HEK293 (cell line): ENCODE data around the gene TBCCD1.

Experiments used
- EGR2 ChIP-seq: fragments of 450-650 bp; formaldehyde crosslinking; IDR thresholded peaks from 2 replicates; pipeline ENCODE4 v1.5.1; 2016; ENCODE audit warnings: low read depth, missing biosample characterization, missing genetic modification characterization
- GLI4 ChIP-seq: fragments of 450-650 bp; formaldehyde crosslinking; IDR thresholded peaks from 2 replicates; pipeline ENCODE4 v1.5.1; 2016; ENCODE audit warnings: missing biosample characterization, missing genetic modification characterization
- GLIS1 ChIP-seq: fragments of 450-650 bp; formaldehyde crosslinking; IDR thresholded peaks from 2 replicates; pipeline ENCODE4 v1.5.1; 2016; ENCODE audit warnings: missing biosample characterization, missing genetic modification characterization
- IKZF3 ChIP-seq: fragments of 450-650 bp; IDR thresholded peaks from 2 replicates; pipeline ENCODE4 v1.5.0; 2018; ENCODE audit warnings: missing biosample characterization, mild to moderate bottlenecking, missing genetic modification characterization, moderate library complexity
- OVOL3 ChIP-seq: fragments of 450-650 bp; formaldehyde crosslinking; IDR thresholded peaks from 2 replicates; pipeline ENCODE4 v1.5.1; 2016; ENCODE audit warnings: missing biosample characterization, missing genetic modification characterization
- SCRT2 ChIP-seq: fragments of 450-650 bp; formaldehyde crosslinking; IDR thresholded peaks from 2 replicates; pipeline ENCODE4 v1.5.1; 2016; ENCODE audit warnings: missing biosample characterization, missing genetic modification characterization
- SP7 ChIP-seq: fragments of 450-650 bp; formaldehyde crosslinking; IDR thresholded peaks from 2 replicates; pipeline ENCODE4 v1.5.1; 2016; ENCODE audit warnings: missing biosample characterization, missing genetic modification characterization
- ZBTB17 ChIP-seq: fragments of 450-650 bp; formaldehyde crosslinking; IDR thresholded peaks from 2 replicates; pipeline ENCODE4 v1.5.1; 2016; ENCODE audit warnings: missing biosample characterization, missing genetic modification characterization
- ZBTB21 ChIP-seq: fragments of 450-650 bp; formaldehyde crosslinking; IDR thresholded peaks from 2 replicates; pipeline ENCODE4 v1.5.1; 2017; ENCODE audit warnings: missing biosample characterization, missing genetic modification characterization
- ZBTB48 ChIP-seq: fragments of 450-650 bp; formaldehyde crosslinking; IDR thresholded peaks from 2 replicates; pipeline ENCODE4 v1.5.1; 2016; ENCODE audit warnings: missing biosample characterization, missing genetic modification characterization
- ZEB2 ChIP-seq: fragments of 450-650 bp; formaldehyde crosslinking; IDR thresholded peaks from 2 replicates; pipeline ENCODE4 v1.5.1; 2016; ENCODE audit warnings: missing biosample characterization, missing genetic modification characterization
- ZIC2 ChIP-seq: fragments of 450-650 bp; formaldehyde crosslinking; IDR thresholded peaks from 2 replicates; pipeline ENCODE4 v1.5.1; 2016; ENCODE audit warnings: missing biosample characterization, missing genetic modification characterization
- ZNF121 ChIP-seq: fragments of 450-650 bp; formaldehyde crosslinking; IDR thresholded peaks from 2 replicates; pipeline ENCODE4 v1.5.1; 2016; ENCODE audit warnings: missing biosample characterization, missing genetic modification characterization
- ZNF138 ChIP-seq: fragments of 450-650 bp; formaldehyde crosslinking; IDR thresholded peaks from 2 replicates; pipeline ENCODE4 v1.5.1; 2016; ENCODE audit warnings: missing biosample characterization, missing genetic modification characterization, borderline replicate concordance
- ZNF169 ChIP-seq: fragments of 450-650 bp; formaldehyde crosslinking; IDR thresholded peaks from 2 replicates; pipeline ENCODE4 v1.5.1; 2016; ENCODE audit warnings: missing biosample characterization, missing genetic modification characterization
- ZNF184 ChIP-seq: fragments of 450-650 bp; IDR thresholded peaks from 2 replicates; pipeline ENCODE4 v1.5.1; 2018; ENCODE audit warnings: missing biosample characterization, mild to moderate bottlenecking, missing genetic modification characterization
- ZNF2 ChIP-seq: fragments of 450-650 bp; formaldehyde crosslinking; IDR thresholded peaks from 2 replicates; pipeline ENCODE4 v1.5.1; 2016; ENCODE audit warnings: missing biosample characterization, missing genetic modification characterization
- ZNF23 ChIP-seq: fragments of 450-650 bp; formaldehyde crosslinking; IDR thresholded peaks from 2 replicates; pipeline ENCODE4 v1.5.1; 2016; ENCODE audit warnings: missing biosample characterization, missing genetic modification characterization, borderline replicate concordance
- ZNF248 ChIP-seq: fragments of 450-650 bp; formaldehyde crosslinking; IDR thresholded peaks from 2 replicates; pipeline ENCODE4 v1.5.1; 2017; ENCODE audit warnings: missing biosample characterization, missing genetic modification characterization
- ZNF292 ChIP-seq: fragments of 450-650 bp; formaldehyde crosslinking; IDR thresholded peaks from 2 replicates; pipeline ENCODE4 v1.5.1; 2016; ENCODE audit warnings: low read depth, missing biosample characterization, missing genetic modification characterization, borderline replicate concordance
- ZNF341 ChIP-seq: fragments of 450-650 bp; formaldehyde crosslinking; IDR thresholded peaks from 2 replicates; pipeline ENCODE4; 2016; ENCODE audit warnings: low read depth, missing biosample characterization, missing genetic modification characterization
- ZNF48 ChIP-seq: fragments of 450-650 bp; formaldehyde crosslinking; IDR thresholded peaks from 2 replicates; pipeline ENCODE4 v1.5.1; 2016; ENCODE audit warnings: missing biosample characterization, missing genetic modification characterization
- ZNF521 ChIP-seq: fragments of 450-650 bp; formaldehyde crosslinking; IDR thresholded peaks from 2 replicates; pipeline ENCODE4 v1.5.1; 2017; ENCODE audit warnings: missing biosample characterization, mild to moderate bottlenecking, missing genetic modification characterization
- ZNF610 ChIP-seq: fragments of 450-650 bp; formaldehyde crosslinking; IDR thresholded peaks from 2 replicates; pipeline ENCODE4 v1.5.1; 2016; ENCODE audit warnings: missing biosample characterization, missing genetic modification characterization, borderline replicate concordance
- ZNF621 ChIP-seq: fragments of 450-650 bp; formaldehyde crosslinking; IDR thresholded peaks from 2 replicates; pipeline ENCODE4 v1.5.1; 2017; ENCODE audit warnings: missing biosample characterization, missing genetic modification characterization
- ZNF701 ChIP-seq: fragments of 450-650 bp; formaldehyde crosslinking; IDR thresholded peaks from 2 replicates; pipeline ENCODE4 v1.5.1; 2016; ENCODE audit warnings: missing biosample characterization, missing genetic modification characterization
- ZNF707 ChIP-seq: fragments of 450-650 bp; formaldehyde crosslinking; IDR thresholded peaks from 2 replicates; pipeline ENCODE4 v1.5.1; 2016; ENCODE audit warnings: missing biosample characterization, missing genetic modification characterization
- ZNF747 ChIP-seq: fragments of 450-650 bp; formaldehyde crosslinking; IDR thresholded peaks from 2 replicates; pipeline ENCODE4 v1.5.1; 2016; ENCODE audit warnings: missing biosample characterization, missing genetic modification characterization
- ZNF76 ChIP-seq: fragments of 450-650 bp; formaldehyde crosslinking; IDR thresholded peaks from 2 replicates; pipeline ENCODE4; 2016; ENCODE audit warnings: low read depth, missing biosample characterization, missing genetic modification characterization, borderline replicate concordance
- ZXDB ChIP-seq: fragments of 450-650 bp; formaldehyde crosslinking; IDR thresholded peaks from 2 replicates; pipeline ENCODE4 v1.5.1; 2016; ENCODE audit warnings: missing biosample characterization, missing genetic modification characterization
- TF ChIP-seq, protein P1 (sequence below): fragments of 450-650 bp; formaldehyde crosslinking; IDR thresholded peaks from 2 replicates; pipeline ENCODE4 v1.5.1; 2016; ENCODE audit warnings: missing biosample characterization, missing genetic modification characterization
- TF ChIP-seq, protein P2 (sequence below): fragments of 450-650 bp; formaldehyde crosslinking; IDR thresholded peaks from 2 replicates; pipeline ENCODE4 v1.5.1; 2017; ENCODE audit warnings: missing biosample characterization, missing genetic modification characterization
- TF ChIP-seq, protein P3 (sequence below): fragments of 450-650 bp; formaldehyde crosslinking; IDR thresholded peaks from 2 replicates; pipeline ENCODE4 v1.5.1; 2017; ENCODE audit warnings: missing biosample characterization, missing genetic modification characterization
- TF ChIP-seq, protein P4 (sequence below): fragments of 450-650 bp; formaldehyde crosslinking; IDR thresholded peaks from 2 replicates; pipeline ENCODE4 v1.5.1; 2016; ENCODE audit warnings: missing biosample characterization, missing genetic modification characterization

The TBCCD1 gene

DNA sequence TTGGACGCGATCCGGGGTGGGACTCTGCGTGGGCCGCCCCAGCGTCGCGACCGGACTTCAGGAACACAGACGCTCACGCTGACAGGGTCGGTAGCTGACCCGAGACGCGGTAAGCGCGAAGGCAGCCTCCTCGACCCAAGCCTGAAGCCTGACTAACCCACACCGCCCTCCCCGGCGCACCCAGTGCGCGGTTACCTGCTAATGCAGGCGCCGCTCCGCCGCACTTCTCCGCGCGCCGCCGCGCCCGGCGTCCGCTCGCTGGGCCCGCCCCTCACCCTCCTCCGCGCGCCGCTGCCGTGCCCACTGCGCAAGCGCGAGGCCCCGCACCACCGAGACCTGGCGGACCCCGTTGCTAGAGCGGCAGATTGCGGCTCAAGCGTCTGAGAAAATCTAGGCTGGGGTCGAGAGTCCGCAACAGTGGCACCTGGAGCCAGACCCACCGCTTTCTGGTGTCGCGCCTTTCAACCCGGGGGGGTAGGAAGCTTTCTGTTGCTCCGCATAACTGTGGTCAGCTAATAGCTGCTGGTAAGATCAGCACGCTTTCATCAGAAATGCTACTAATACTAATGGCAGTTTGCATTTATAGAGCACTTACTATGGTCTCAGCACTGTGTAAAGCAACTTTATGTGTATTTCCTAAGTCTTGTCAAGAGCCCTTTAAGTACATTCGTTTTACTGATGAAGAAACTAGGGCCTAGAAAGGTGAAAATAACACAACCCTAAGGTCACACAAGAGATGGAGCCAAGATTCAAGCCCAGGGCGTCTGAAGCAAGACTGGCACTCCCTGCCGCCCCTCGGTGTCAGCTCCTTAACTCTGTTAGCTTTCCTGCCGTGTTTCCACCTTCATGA lies at the start of gene TBCCD1 (continued):
- TF ChIP-seq ZNF707 (tag by site-specific recombination) (no peak), ZNF2 (tag by site-specific recombination) (0 out of 2 replicates have a peak, but pooled peaks have one; percentile 6), ZNF292 (tag by site-specific recombination) (no peak), ZNF76 (tag by site-specific recombination) (0 out of 2 replicates have a peak, but pooled peaks have one; percentile 44), IKZF3 (tag by site-specific recombination) (no peak), SP7 (tag by site-specific recombination) (peak; percentile 24; the same call in 1 of the 2 replicates), ZNF138 (tag by site-specific recombination) (no peak), ZNF248 (tag by site-specific recombination) (no peak), ZIC2 (no peak), ZNF521 (tag by site-specific recombination) (no peak), ZNF621 (no peak), SCRT2 (peak; percentile 54; the same call in 1 of the 2 replicates), ZNF184 (tag by site-specific recombination) (no peak), ZNF747 (no peak), ZNF23 (no peak), OVOL3 (no peak), ZEB2 (tag by site-specific recombination) (no peak), ZNF48 (no peak), ZXDB (tag by site-specific recombination) (0 out of 2 replicates have a peak, but pooled peaks have one; percentile 23), ZNF610 (tag by site-specific recombination) (0 out of 2 replicates have a peak, but pooled peaks have one; percentile 31), EGR2 (tag by site-specific recombination) (peak; percentile 53; the same call in 1 of the 2 replicates), ZBTB48 (no peak), ZBTB21 (tag by site-specific recombination) (no peak), ZNF169 (tag by site-specific recombination) (no peak), GLIS1 (peak; percentile 52), GLI4 (tag by site-specific recombination) (no peak), ZNF121 (tag by site-specific recombination) (no peak), ZNF701 (tag by site-specific recombination) (no peak), ZNF341 (tag by site-specific recombination) (0 out of 2 replicates have a peak, but pooled peaks have one; percentile 46), ZBTB17 (tag by site-specific recombination) (peak; percentile 38)
- TF ChIP-seq, protein P1, sequence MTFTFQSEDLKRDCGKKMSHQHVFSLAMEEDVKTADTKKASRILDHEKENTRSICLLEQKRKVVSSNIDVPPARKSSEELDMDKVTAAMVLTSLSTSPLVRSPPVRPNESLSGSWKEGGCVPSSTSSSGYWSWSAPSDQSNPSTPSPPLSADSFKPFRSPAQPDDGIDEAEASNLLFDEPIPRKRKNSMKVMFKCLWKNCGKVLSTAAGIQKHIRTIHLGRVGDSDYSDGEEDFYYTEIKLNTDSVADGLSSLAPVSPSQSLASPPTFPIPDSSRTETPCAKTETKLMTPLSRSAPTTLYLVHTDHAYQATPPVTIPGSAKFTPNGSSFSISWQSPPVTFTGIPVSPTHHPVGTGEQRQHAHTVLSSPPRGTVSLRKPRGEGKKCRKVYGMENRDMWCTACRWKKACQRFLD (tag by site-specific recombination): no peak
- TF ChIP-seq, protein P2, sequence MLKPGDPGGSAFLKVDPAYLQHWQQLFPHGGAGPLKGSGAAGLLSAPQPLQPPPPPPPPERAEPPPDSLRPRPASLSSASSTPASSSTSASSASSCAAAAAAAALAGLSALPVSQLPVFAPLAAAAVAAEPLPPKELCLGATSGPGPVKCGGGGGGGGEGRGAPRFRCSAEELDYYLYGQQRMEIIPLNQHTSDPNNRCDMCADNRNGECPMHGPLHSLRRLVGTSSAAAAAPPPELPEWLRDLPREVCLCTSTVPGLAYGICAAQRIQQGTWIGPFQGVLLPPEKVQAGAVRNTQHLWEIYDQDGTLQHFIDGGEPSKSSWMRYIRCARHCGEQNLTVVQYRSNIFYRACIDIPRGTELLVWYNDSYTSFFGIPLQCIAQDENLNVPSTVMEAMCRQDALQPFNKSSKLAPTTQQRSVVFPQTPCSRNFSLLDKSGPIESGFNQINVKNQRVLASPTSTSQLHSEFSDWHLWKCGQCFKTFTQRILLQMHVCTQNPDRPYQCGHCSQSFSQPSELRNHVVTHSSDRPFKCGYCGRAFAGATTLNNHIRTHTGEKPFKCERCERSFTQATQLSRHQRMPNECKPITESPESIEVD (tag by site-specific recombination): no peak
- TF ChIP-seq, protein P3, sequence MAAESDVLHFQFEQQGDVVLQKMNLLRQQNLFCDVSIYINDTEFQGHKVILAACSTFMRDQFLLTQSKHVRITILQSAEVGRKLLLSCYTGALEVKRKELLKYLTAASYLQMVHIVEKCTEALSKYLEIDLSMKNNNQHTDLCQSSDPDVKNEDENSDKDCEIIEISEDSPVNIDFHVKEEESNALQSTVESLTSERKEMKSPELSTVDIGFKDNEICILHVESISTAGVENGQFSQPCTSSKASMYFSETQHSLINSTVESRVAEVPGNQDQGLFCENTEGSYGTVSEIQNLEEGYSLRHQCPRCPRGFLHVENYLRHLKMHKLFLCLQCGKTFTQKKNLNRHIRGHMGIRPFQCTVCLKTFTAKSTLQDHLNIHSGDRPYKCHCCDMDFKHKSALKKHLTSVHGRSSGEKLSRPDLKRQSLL (tag by site-specific recombination): peak; percentile 99
- TF ChIP-seq, protein P4, sequence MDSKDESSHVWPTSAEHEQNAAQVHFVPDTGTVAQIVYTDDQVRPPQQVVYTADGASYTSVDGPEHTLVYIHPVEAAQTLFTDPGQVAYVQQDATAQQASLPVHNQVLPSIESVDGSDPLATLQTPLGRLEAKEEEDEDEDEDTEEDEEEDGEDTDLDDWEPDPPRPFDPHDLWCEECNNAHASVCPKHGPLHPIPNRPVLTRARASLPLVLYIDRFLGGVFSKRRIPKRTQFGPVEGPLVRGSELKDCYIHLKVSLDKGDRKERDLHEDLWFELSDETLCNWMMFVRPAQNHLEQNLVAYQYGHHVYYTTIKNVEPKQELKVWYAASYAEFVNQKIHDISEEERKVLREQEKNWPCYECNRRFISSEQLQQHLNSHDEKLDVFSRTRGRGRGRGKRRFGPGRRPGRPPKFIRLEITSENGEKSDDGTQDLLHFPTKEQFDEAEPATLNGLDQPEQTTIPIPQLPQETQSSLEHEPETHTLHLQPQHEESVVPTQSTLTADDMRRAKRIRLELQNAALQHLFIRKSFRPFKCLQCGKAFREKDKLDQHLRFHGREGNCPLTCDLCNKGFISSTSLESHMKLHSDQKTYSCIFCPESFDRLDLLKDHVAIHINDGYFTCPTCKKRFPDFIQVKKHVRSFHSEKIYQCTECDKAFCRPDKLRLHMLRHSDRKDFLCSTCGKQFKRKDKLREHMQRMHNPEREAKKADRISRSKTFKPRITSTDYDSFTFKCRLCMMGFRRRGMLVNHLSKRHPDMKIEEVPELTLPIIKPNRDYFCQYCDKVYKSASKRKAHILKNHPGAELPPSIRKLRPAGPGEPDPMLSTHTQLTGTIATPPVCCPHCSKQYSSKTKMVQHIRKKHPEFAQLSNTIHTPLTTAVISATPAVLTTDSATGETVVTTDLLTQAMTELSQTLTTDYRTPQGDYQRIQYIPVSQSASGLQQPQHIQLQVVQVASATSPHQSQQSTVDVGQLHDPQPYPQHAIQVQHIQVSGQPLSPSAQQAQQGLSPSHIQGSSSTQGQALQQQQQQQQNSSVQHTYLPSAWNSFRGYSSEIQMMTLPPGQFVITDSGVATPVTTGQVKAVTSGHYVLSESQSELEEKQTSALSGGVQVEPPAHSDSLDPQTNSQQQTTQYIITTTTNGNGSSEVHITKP (tag by site-specific recombination): no peak
